WTC11 (cell line): ENCODE data around the gene IRX2. TPM values are rescaled to one million over a fixed set of nuclear protein-coding genes. Genes with fewer than 3 reads are reported as not detected.

ENCODE experiments used
- ATAC-seq: fragments of 200-7000 bp; cut with Tn5 transposase; 2 replicates; pipeline ENCODE4 v1.10.0; 2021; ENCODE audit warnings: mild to moderate bottlenecking, moderate library complexity
- CTCF ChIA-PET: fragments of 300-600 bp; sonication (Branson Sonifier 250); formaldehyde crosslinking; loops from one replicate; lab custom pipeline; 2021; ENCODE audit warnings: antibody characterized with exemption; lab: Charles Lee
- POLR2A ChIA-PET: fragments of 350-600 bp; sonication (Branson Sonifier 250); formaldehyde crosslinking; loops from one replicate; lab custom pipeline; 2021; ENCODE audit warnings: antibody characterized with exemption; lab: Charles Lee
- DNase-seq: peaks from one replicate; pipeline ENCODE4 v3.0.0; 2021; ENCODE audit warnings: low spot score
- H3K27ac Mint-ChIP-seq: 2 replicates; pipeline ENCODE4 v1.8.0; 2021; ENCODE audit warnings: mixed read lengths
- H3K27me3 Mint-ChIP-seq: 2 replicates; pipeline ENCODE4 v1.8.0; 2021; ENCODE audit warnings: low read depth, mild to moderate bottlenecking, moderate library complexity, mixed read lengths
- H3K36me3 Mint-ChIP-seq: 2 replicates; pipeline ENCODE4 v1.8.0; 2021; ENCODE audit warnings: mixed read lengths
- H3K4me1 Mint-ChIP-seq: 2 replicates; pipeline ENCODE4 v1.8.0; 2022; ENCODE audit warnings: mixed read lengths
- H3K4me3 Mint-ChIP-seq: 2 replicates; pipeline ENCODE4 v1.8.0; 2021; ENCODE audit warnings: mild to moderate bottlenecking, moderate library complexity, mixed read lengths
- H3K9me3 Mint-ChIP-seq: 2 replicates; pipeline ENCODE4 v1.8.0; 2021; ENCODE audit warnings: mixed read lengths
- GABPB1 ChIP-seq: sonication (generic); formaldehyde crosslinking; IDR thresholded peaks from 2 replicates; pipeline ENCODE4 v1.8.1; 2023; ENCODE audit warnings: mild to moderate bottlenecking, missing genetic modification reagents
- JUN ChIP-seq: sonication (generic); formaldehyde crosslinking; IDR thresholded peaks from 2 replicates; pipeline ENCODE4 v1.8.0; 2023; ENCODE audit warnings: mild to moderate bottlenecking, missing genetic modification reagents
- NFATC4 ChIP-seq: fragments of 250-450 bp; sonication (Bioruptor Pico); IDR thresholded peaks from 2 replicates; pipeline ENCODE4 v1.9.0; 2021; ENCODE audit warnings: mild to moderate bottlenecking
- NR1H2 ChIP-seq: sonication (generic); formaldehyde crosslinking; IDR thresholded peaks from 2 replicates; pipeline ENCODE4 v1.9.0; 2021; ENCODE audit warnings: mild to moderate bottlenecking, moderate library complexity, missing genetic modification reagents
- RORB ChIP-seq: fragments of 250-450 bp; sonication (Bioruptor Pico); IDR thresholded peaks from 2 replicates; pipeline ENCODE4 v1.9.0; 2021; ENCODE audit warnings: mild to moderate bottlenecking
- SMAD4 ChIP-seq: sonication (generic); formaldehyde crosslinking; IDR thresholded peaks from 2 replicates; pipeline ENCODE4 v1.8.0; 2022; ENCODE audit warnings: mild to moderate bottlenecking, missing genetic modification reagents
- TEAD1 ChIP-seq: sonication (generic); formaldehyde crosslinking; IDR thresholded peaks from 2 replicates; pipeline ENCODE4 v1.8.0; 2022; ENCODE audit warnings: mild to moderate bottlenecking, missing genetic modification reagents
- ZNF317 ChIP-seq: sonication (generic); formaldehyde crosslinking; IDR thresholded peaks from 2 replicates; pipeline ENCODE4 v1.8.1; 2023; ENCODE audit warnings: low read depth, mild to moderate bottlenecking, moderate library complexity, missing genetic modification reagents, borderline replicate concordance
- total RNA-seq: library from RNA; stranded (reverse); gene quantifications from 3 replicates; pipeline ENCODE4 v1.2.3, GENCODE V29; 2021
- TF ChIP-seq, protein P1 (sequence below): fragments of 250-450 bp; sonication (Bioruptor Pico); IDR thresholded peaks from 2 replicates; pipeline ENCODE4 v1.9.0; 2021; ENCODE audit warnings: moderate library complexity, mild to moderate bottlenecking, inconsistent platforms, borderline replicate concordance
- TF ChIP-seq, protein P2 (sequence below): sonication (generic); formaldehyde crosslinking; IDR thresholded peaks from 2 replicates; pipeline ENCODE4 v1.8.0; 2023; ENCODE audit warnings: mild to moderate bottlenecking, missing genetic modification reagents
- TF ChIP-seq, protein P3 (sequence below): fragments of 250-450 bp; sonication (Bioruptor Pico); IDR thresholded peaks from 2 replicates; pipeline ENCODE4 v2.1.2; 2022; ENCODE audit warnings: mild to moderate bottlenecking, moderate library complexity
- TF ChIP-seq, protein P4 (sequence below): sonication (generic); formaldehyde crosslinking; IDR thresholded peaks from 2 replicates; pipeline ENCODE4 v1.8.0; 2022; ENCODE audit warnings: mild to moderate bottlenecking, missing genetic modification reagents
- TF ChIP-seq, protein P5 (sequence below): sonication (generic); formaldehyde crosslinking; IDR thresholded peaks from 2 replicates; pipeline ENCODE4 v1.8.1; 2023; ENCODE audit warnings: mild to moderate bottlenecking, missing genetic modification reagents, moderate library complexity
- TF ChIP-seq, protein P6 (sequence below): sonication (generic); formaldehyde crosslinking; IDR thresholded peaks from 2 replicates; pipeline ENCODE4 v1.8.1; 2022; ENCODE audit warnings: missing genetic modification reagents, borderline replicate concordance
- TF ChIP-seq, protein P7 (sequence below): fragments of 250-450 bp; sonication (Bioruptor Pico); IDR thresholded peaks from 2 replicates; pipeline ENCODE4 v1.9.0; 2021; ENCODE audit warnings: mild to moderate bottlenecking, borderline replicate concordance
- TF ChIP-seq, protein P8 (sequence below): sonication (generic); formaldehyde crosslinking; IDR thresholded peaks from 2 replicates; pipeline ENCODE4 v1.8.1; 2022; ENCODE audit warnings: low read depth, mild to moderate bottlenecking, moderate library complexity, missing genetic modification reagents, borderline replicate concordance
- TF ChIP-seq, protein P9 (sequence below): sonication (generic); formaldehyde crosslinking; conservative IDR thresholded peaks from 2 replicates; pipeline ENCODE4 v1.8.1; 2023; ENCODE audit warnings: mild to moderate bottlenecking, low read depth, missing genetic modification reagents, moderate library complexity

IRX2 gene
- total RNA-seq, 1 experiment from 2014 or later: 63.2 TPM

DNA sequence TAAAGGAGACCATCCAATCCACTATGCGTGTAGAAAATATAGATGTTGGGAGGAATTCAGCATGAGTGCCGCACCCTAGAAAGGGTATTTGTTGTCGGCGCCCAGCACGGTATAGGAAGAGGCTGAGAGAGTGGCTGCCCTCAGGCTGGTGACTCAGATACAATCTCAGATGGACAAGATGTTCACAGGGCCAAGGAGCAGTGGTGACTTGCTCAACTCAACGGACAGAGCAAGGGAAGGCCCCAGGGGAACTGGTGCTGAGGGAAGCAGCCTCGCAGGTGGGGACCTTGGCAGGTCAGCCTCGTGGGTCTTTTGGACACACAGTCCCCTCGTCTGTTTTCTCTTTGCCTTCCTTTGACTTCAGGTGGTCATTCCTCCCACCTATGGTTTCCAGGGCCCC, 28.0 kb upstream of the IRX2 start (continued):
- TF ChIP-seq, protein P1, sequence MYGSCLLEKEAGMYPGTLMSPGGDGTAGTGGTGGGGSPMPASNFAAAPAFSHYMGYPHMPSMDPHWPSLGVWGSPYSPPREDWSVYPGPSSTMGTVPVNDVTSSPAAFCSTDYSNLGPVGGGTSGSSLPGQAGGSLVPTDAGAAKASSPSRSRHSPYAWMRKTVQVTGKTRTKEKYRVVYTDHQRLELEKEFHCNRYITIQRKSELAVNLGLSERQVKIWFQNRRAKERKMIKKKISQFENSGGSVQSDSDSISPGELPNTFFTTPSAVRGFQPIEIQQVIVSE (CRISPR knock-in tag): no peak
- TF ChIP-seq, protein P2, sequence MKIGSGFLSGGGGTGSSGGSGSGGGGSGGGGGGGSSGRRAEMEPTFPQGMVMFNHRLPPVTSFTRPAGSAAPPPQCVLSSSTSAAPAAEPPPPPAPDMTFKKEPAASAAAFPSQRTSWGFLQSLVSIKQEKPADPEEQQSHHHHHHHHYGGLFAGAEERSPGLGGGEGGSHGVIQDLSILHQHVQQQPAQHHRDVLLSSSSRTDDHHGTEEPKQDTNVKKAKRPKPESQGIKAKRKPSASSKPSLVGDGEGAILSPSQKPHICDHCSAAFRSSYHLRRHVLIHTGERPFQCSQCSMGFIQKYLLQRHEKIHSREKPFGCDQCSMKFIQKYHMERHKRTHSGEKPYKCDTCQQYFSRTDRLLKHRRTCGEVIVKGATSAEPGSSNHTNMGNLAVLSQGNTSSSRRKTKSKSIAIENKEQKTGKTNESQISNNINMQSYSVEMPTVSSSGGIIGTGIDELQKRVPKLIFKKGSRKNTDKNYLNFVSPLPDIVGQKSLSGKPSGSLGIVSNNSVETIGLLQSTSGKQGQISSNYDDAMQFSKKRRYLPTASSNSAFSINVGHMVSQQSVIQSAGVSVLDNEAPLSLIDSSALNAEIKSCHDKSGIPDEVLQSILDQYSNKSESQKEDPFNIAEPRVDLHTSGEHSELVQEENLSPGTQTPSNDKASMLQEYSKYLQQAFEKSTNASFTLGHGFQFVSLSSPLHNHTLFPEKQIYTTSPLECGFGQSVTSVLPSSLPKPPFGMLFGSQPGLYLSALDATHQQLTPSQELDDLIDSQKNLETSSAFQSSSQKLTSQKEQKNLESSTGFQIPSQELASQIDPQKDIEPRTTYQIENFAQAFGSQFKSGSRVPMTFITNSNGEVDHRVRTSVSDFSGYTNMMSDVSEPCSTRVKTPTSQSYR (CRISPR knock-in tag): no peak
- no peak for TF ChIP-seq SMAD4 (CRISPR knock-in tag)
- no peak for TF ChIP-seq JUN (CRISPR knock-in tag)
- no peak for TF ChIP-seq TEAD1 (CRISPR knock-in tag)
- TF ChIP-seq, protein P3, sequence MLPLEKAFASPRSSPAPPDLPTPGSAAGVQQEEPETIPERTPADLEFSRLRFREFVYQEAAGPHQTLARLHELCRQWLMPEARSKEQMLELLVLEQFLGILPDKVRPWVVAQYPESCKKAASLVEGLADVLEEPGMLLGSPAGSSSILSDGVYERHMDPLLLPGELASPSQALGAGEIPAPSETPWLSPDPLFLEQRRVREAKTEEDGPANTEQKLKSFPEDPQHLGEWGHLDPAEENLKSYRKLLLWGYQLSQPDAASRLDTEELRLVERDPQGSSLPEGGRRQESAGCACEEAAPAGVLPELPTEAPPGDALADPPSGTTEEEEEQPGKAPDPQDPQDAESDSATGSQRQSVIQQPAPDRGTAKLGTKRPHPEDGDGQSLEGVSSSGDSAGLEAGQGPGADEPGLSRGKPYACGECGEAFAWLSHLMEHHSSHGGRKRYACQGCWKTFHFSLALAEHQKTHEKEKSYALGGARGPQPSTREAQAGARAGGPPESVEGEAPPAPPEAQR (CRISPR knock-in tag): no peak
- TF ChIP-seq, protein P4, sequence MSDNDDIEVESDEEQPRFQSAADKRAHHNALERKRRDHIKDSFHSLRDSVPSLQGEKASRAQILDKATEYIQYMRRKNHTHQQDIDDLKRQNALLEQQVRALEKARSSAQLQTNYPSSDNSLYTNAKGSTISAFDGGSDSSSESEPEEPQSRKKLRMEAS (CRISPR knock-in tag): no peak
- no peak for TF ChIP-seq NFATC4 (CRISPR knock-in tag)
- TF ChIP-seq, all 79 proteins: peak for 0

DNA sequence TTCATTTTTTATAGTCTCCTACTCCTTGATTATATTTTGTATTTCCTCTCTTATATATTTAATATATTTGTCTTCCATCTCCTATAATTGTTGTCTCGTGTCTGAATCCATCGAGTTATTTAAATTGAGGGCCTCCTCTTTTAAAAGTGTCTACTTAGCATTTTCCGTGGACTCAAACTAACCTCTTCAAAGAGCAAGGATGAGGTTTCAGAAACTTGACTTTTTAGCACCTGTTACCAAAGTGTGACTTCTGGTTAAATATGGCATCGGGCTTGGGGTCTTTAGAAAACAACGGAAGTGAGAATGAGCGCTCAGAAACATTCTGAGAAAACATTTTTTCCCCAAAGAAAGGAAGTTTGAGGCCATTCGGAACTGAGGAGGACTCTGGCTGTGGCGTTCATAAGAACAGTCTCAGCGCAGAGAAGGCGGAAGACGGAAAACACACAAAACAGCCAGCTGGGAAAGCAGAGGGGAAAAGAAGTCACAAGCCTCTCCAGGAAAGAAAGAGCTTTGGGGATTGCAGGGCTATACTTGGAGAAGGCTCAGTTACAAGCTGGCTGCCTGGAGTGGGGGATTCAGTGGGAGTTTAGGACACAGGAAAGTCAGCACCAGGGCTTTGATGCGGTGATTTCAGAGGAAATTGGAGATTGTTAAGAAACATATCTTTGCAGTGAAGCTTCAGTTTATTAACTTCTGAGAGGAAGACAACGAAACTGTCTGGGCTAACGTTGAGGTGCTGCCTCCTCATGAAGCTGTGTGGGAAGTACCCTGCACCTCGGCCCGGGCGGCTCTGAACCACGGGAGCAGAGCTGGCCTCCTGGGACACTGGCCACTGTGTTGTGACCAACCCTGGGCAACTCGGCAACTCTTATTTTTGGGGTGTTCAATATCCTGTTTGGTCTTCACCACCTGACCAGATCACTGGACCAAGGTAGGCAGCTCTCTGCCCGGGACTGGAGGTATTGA, 25.1 kb upstream of the IRX2 start:
- no peak for ATAC-seq
- H3K27me3 Mint-ChIP-seq: peaks cover 18% of the 10 kb centered on the region
- peaks cover 28% of the 10 kb centered on the region for H3K4me1 Mint-ChIP-seq
- no peaks in the 10 kb centered on the region for H3K36me3 Mint-ChIP-seq
- POLR2A ChIA-PET: no interaction called here
- H3K9me3 Mint-ChIP-seq: peaks cover 9% of the 10 kb centered on the region
- DNase-seq: no peak
- H3K27ac Mint-ChIP-seq: no peak overlapping the region
- CTCF ChIA-PET: no interaction called here
- no peak overlapping the region for H3K4me3 Mint-ChIP-seq
- TF ChIP-seq NR1H2 (CRISPR knock-in tag) (no peak), ZNF317 (CRISPR knock-in tag) (no peak), GABPB1 (CRISPR knock-in tag) (no peak), RORB (CRISPR knock-in tag) (no peak)
- TF ChIP-seq, protein P5, sequence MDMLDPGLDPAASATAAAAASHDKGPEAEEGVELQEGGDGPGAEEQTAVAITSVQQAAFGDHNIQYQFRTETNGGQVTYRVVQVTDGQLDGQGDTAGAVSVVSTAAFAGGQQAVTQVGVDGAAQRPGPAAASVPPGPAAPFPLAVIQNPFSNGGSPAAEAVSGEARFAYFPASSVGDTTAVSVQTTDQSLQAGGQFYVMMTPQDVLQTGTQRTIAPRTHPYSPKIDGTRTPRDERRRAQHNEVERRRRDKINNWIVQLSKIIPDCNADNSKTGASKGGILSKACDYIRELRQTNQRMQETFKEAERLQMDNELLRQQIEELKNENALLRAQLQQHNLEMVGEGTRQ (CRISPR knock-in tag): no peak
- TF ChIP-seq, protein P6, sequence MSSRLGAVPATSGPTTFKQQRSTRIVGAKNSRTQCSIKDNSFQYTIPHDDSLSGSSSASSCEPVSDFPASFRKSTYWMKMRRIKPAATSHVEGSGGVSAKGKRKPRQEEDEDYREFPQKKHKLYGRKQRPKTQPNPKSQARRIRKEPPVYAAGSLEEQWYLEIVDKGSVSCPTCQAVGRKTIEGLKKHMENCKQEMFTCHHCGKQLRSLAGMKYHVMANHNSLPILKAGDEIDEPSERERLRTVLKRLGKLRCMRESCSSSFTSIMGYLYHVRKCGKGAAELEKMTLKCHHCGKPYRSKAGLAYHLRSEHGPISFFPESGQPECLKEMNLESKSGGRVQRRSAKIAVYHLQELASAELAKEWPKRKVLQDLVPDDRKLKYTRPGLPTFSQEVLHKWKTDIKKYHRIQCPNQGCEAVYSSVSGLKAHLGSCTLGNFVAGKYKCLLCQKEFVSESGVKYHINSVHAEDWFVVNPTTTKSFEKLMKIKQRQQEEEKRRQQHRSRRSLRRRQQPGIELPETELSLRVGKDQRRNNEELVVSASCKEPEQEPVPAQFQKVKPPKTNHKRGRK (CRISPR knock-in tag): no peak
- TF ChIP-seq, protein P7, sequence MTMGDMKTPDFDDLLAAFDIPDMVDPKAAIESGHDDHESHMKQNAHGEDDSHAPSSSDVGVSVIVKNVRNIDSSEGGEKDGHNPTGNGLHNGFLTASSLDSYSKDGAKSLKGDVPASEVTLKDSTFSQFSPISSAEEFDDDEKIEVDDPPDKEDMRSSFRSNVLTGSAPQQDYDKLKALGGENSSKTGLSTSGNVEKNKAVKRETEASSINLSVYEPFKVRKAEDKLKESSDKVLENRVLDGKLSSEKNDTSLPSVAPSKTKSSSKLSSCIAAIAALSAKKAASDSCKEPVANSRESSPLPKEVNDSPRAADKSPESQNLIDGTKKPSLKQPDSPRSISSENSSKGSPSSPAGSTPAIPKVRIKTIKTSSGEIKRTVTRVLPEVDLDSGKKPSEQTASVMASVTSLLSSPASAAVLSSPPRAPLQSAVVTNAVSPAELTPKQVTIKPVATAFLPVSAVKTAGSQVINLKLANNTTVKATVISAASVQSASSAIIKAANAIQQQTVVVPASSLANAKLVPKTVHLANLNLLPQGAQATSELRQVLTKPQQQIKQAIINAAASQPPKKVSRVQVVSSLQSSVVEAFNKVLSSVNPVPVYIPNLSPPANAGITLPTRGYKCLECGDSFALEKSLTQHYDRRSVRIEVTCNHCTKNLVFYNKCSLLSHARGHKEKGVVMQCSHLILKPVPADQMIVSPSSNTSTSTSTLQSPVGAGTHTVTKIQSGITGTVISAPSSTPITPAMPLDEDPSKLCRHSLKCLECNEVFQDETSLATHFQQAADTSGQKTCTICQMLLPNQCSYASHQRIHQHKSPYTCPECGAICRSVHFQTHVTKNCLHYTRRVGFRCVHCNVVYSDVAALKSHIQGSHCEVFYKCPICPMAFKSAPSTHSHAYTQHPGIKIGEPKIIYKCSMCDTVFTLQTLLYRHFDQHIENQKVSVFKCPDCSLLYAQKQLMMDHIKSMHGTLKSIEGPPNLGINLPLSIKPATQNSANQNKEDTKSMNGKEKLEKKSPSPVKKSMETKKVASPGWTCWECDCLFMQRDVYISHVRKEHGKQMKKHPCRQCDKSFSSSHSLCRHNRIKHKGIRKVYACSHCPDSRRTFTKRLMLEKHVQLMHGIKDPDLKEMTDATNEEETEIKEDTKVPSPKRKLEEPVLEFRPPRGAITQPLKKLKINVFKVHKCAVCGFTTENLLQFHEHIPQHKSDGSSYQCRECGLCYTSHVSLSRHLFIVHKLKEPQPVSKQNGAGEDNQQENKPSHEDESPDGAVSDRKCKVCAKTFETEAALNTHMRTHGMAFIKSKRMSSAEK (CRISPR knock-in tag): no peak
- TF ChIP-seq, protein P8, sequence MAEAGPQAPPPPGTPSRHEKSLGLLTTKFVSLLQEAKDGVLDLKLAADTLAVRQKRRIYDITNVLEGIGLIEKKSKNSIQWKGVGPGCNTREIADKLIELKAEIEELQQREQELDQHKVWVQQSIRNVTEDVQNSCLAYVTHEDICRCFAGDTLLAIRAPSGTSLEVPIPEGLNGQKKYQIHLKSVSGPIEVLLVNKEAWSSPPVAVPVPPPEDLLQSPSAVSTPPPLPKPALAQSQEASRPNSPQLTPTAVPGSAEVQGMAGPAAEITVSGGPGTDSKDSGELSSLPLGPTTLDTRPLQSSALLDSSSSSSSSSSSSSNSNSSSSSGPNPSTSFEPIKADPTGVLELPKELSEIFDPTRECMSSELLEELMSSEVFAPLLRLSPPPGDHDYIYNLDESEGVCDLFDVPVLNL: no peak
- TF ChIP-seq, protein P9, sequence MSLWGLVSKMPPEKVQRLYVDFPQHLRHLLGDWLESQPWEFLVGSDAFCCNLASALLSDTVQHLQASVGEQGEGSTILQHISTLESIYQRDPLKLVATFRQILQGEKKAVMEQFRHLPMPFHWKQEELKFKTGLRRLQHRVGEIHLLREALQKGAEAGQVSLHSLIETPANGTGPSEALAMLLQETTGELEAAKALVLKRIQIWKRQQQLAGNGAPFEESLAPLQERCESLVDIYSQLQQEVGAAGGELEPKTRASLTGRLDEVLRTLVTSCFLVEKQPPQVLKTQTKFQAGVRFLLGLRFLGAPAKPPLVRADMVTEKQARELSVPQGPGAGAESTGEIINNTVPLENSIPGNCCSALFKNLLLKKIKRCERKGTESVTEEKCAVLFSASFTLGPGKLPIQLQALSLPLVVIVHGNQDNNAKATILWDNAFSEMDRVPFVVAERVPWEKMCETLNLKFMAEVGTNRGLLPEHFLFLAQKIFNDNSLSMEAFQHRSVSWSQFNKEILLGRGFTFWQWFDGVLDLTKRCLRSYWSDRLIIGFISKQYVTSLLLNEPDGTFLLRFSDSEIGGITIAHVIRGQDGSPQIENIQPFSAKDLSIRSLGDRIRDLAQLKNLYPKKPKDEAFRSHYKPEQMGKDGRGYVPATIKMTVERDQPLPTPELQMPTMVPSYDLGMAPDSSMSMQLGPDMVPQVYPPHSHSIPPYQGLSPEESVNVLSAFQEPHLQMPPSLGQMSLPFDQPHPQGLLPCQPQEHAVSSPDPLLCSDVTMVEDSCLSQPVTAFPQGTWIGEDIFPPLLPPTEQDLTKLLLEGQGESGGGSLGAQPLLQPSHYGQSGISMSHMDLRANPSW (CRISPR knock-in tag): no peak
